H9 (cell line): ENCODE measurements around the gene RNASE9. TPM values are rescaled to one million over a fixed set of nuclear protein-coding genes. Genes with fewer than 3 reads are reported as not detected.

ENCODE experiments used
- DNase-seq: peaks from one replicate; pipeline ENCODE4 v3.0.0-alpha.2; 2017
- H2AFZ ChIP-seq: one replicate; pipeline ENCODE4 v1.6.1; 2013; ENCODE audit warnings: mild to moderate bottlenecking, low read length, control low read depth, moderate library complexity
- H2AK5ac ChIP-seq: 2 replicates; pipeline ENCODE4 v1.6.1; 2013; ENCODE audit warnings: low read length, control low read depth, mixed read lengths; ENCODE audit not compliant: insufficient read length
- H2BK120ac ChIP-seq: one replicate; pipeline ENCODE4 v1.6.1; 2013; ENCODE audit warnings: low read depth, mild to moderate bottlenecking, low read length, control low read depth, inconsistent platforms; ENCODE audit not compliant: poor library complexity, severe bottlenecking
- H2BK12ac ChIP-seq: 2 replicates; pipeline ENCODE4 v1.6.1; 2013; ENCODE audit warnings: low read length, control low read depth, mixed read lengths, low read depth; ENCODE audit not compliant: insufficient read length
- H2BK15ac ChIP-seq: 2 replicates; pipeline ENCODE4 v1.6.1; 2013; ENCODE audit warnings: low read depth, low read length, control low read depth
- H2BK20ac ChIP-seq: one replicate; pipeline ENCODE4 v1.6.1; 2013; ENCODE audit warnings: low read depth, mild to moderate bottlenecking, low read length, control low read depth, inconsistent platforms; ENCODE audit not compliant: poor library complexity, severe bottlenecking
- H2BK5ac ChIP-seq: 2 replicates; pipeline ENCODE4 v1.6.1; 2013; ENCODE audit warnings: low read length, control low read depth, mixed read lengths; ENCODE audit not compliant: insufficient read length
- H3K14ac ChIP-seq: 2 replicates; pipeline ENCODE4 v1.6.1; 2013; ENCODE audit warnings: low read length, control low read depth; ENCODE audit not compliant: insufficient read depth
- H3K18ac ChIP-seq: 2 replicates; pipeline ENCODE4 v1.6.1; 2013; ENCODE audit warnings: low read depth, mild to moderate bottlenecking, mixed read lengths, low read length, control low read depth; ENCODE audit not compliant: insufficient read length
- H3K23ac ChIP-seq: 2 replicates; pipeline ENCODE4 v1.6.1; 2013; ENCODE audit warnings: low read length, control low read depth, mixed read lengths, low read depth; ENCODE audit not compliant: insufficient read length
- H3K23me2 ChIP-seq: 2 replicates; pipeline ENCODE4 v1.6.1; 2013; ENCODE audit warnings: low read depth, mild to moderate bottlenecking, mixed read lengths, low read length, control low read depth; ENCODE audit not compliant: insufficient read length, poor library complexity, severe bottlenecking
- H3K27ac ChIP-seq: 2 replicates; pipeline ENCODE4 v1.5.1; 2013; ENCODE audit warnings: low read length, control low read depth, mixed read lengths, low read depth; ENCODE audit not compliant: insufficient read length
- H3K27me3 ChIP-seq: 2 replicates; pipeline ENCODE4 v1.6.1; 2013; ENCODE audit warnings: low read length, control low read depth, inconsistent platforms; ENCODE audit not compliant: insufficient read depth
- H3K4ac ChIP-seq: 2 replicates; pipeline ENCODE4 v1.6.1; 2013; ENCODE audit warnings: low read depth, mild to moderate bottlenecking, control low read depth, inconsistent platforms, low read length, moderate library complexity
- H3K4me1 ChIP-seq: 2 replicates; pipeline ENCODE4 v1.6.1; 2013; ENCODE audit warnings: low read length, control low read depth, inconsistent platforms; ENCODE audit not compliant: insufficient read depth
- H3K4me2 ChIP-seq: 2 replicates; pipeline ENCODE4 v1.6.1; 2013; ENCODE audit warnings: low read length, control low read depth, mixed read lengths; ENCODE audit not compliant: insufficient read length, insufficient read depth
- H3K56ac ChIP-seq: 2 replicates; pipeline ENCODE4 v1.6.1; 2013; ENCODE audit warnings: low read depth, mild to moderate bottlenecking, mixed read lengths, low read length, control low read depth; ENCODE audit not compliant: insufficient read length
- H3K79me1 ChIP-seq: 2 replicates; pipeline ENCODE4 v1.6.1; 2013; ENCODE audit warnings: low read depth, mild to moderate bottlenecking, moderate library complexity, low read length, control low read depth, inconsistent platforms; ENCODE audit not compliant: insufficient read depth, poor library complexity, severe bottlenecking
- H3K79me2 ChIP-seq: 2 replicates; pipeline ENCODE4 v1.6.1; 2013; ENCODE audit warnings: low read length, control low read depth, inconsistent platforms; ENCODE audit not compliant: insufficient read depth
- H3K9ac ChIP-seq: 2 replicates; pipeline ENCODE4 v1.6.1; 2013; ENCODE audit warnings: low read length, control low read depth, mixed read lengths; ENCODE audit not compliant: insufficient read length; ENCODE audit errors: extremely low read depth
- H3K9me3 ChIP-seq: one replicate; pipeline ENCODE4 v1.6.1; 2013; ENCODE audit warnings: low read depth, low read length, inconsistent platforms; ENCODE audit not compliant: control insufficient read depth
- H3T11ph ChIP-seq: one replicate; pipeline ENCODE4 v1.6.1; 2013; ENCODE audit warnings: mild to moderate bottlenecking, low read length, control low read depth, inconsistent platforms
- H4K20me1 ChIP-seq: one replicate; pipeline ENCODE4 v1.6.1; 2013; ENCODE audit not compliant: control insufficient read depth, insufficient read length, insufficient read depth
- H4K5ac ChIP-seq: 2 replicates; pipeline ENCODE4 v1.6.1; 2013; ENCODE audit warnings: low read depth, mild to moderate bottlenecking, mixed read lengths, low read length, control low read depth; ENCODE audit not compliant: insufficient read length
- H4K8ac ChIP-seq: replicated peaks from 2 replicates; pipeline ENCODE4 v1.6.1; 2013; ENCODE audit warnings: low read length, control low read depth, mixed read lengths, low read depth; ENCODE audit not compliant: insufficient read length
- H4K91ac ChIP-seq: 2 replicates; pipeline ENCODE4 v1.6.1; 2013; ENCODE audit warnings: low read depth, mild to moderate bottlenecking, moderate library complexity, mixed read lengths, low read length, control low read depth; ENCODE audit not compliant: insufficient read length
- H3K27ac Mint-ChIP-seq, 3 experiments: 2 replicates in 2 of 3; 3 replicates in 1 of 3; pipeline ENCODE4 v1.8.0; 2020 to 2021; ENCODE audit warnings: mixed read lengths in 3 of 3, mild to moderate bottlenecking in 1 of 3, moderate library complexity in 1 of 3
- H3K27me3 Mint-ChIP-seq: 2 replicates; pipeline ENCODE4 v1.8.0; 2021; ENCODE audit warnings: low read depth, mild to moderate bottlenecking, moderate library complexity, mixed read lengths
- H3K36me3 Mint-ChIP-seq, 3 experiments: 2 replicates in 2 of 3; 3 replicates in 1 of 3; pipeline ENCODE4 v1.8.0; 2020 to 2021; ENCODE audit warnings: low read depth in 3 of 3, mixed read lengths in 3 of 3; ENCODE audit not compliant: insufficient read depth in 1 of 3
- H3K4me1 Mint-ChIP-seq, 2 experiments: 2 replicates each; pipeline ENCODE4 v1.8.0; 2020; ENCODE audit warnings: mixed read lengths in 2 of 2
- H3K4me3 Mint-ChIP-seq, 2 experiments: 2 replicates in 1 of 2; 3 replicates in 1 of 2; pipeline ENCODE4 v1.8.0; 2020 to 2021; ENCODE audit warnings: mild to moderate bottlenecking in 2 of 2, mixed read lengths in 2 of 2, moderate library complexity in 1 of 2
- H3K9me3 Mint-ChIP-seq, 2 experiments: 2 replicates in 1 of 2; 3 replicates in 1 of 2; pipeline ENCODE4 v1.8.0; 2020; ENCODE audit warnings: mild to moderate bottlenecking in 2 of 2, mixed read lengths in 2 of 2, moderate library complexity in 1 of 2
- CTCF ChIP-seq: fragments of 200-600 bp; sonication (generic); conservative IDR thresholded peaks from 3 replicates; pipeline ENCODE4 v1.8.0; 2021; ENCODE audit warnings: antibody characterized with exemption, mild to moderate bottlenecking
- WGBS: extraction: QIAGEN DNeasy Blood & Tissue Kit; methylation state at CpG from one replicate; pipeline ENCODE4 v1.1.7; 2013; ENCODE audit warnings: missing lambda C conversion rate, low lambda C conversion rate, mixed read lengths; ENCODE audit not compliant: insufficient read length; ENCODE audit errors: extremely low coverage; 5-methylcytosine and 5-hydroxymethylcytosine counted together
- total RNA-seq: library from RNA; stranded (reverse); gene quantifications from 2 replicates; pipeline ENCODE4 v1.2.1, GENCODE V29; 2021

RNASE9 gene
- total RNA-seq, 1 experiment from 2014 or later = not detected

GRCh38 chr14:20609215-20610001 is 48.6 kb upstream of the RNASE9 start:
- H3K79me1 ChIP-seq = no peaks in the 10 kb centered on the region
- H3K56ac ChIP-seq = no peak overlapping the region
- peak; percentile 97 for TF ChIP-seq CTCF
- no peak overlapping the region for H3K27ac Mint-ChIP-seq
- no peak overlapping the region for H2BK5ac ChIP-seq
- no peak overlapping the region for H3K14ac ChIP-seq
- no peak overlapping the region for H3K4ac ChIP-seq
- no peak overlapping the region for H3K4me3 Mint-ChIP-seq
- H3K4me1 ChIP-seq = no peaks in the 10 kb centered on the region; the same call in 1 of the 2 replicates
- H3K23me2 ChIP-seq = peaks cover 5% of the 10 kb centered on the region
- no peaks in the 10 kb centered on the region for H4K20me1 ChIP-seq
- no peaks in the 10 kb centered on the region; a peak in 1 of 5 replicates for H3K9me3 Mint-ChIP-seq
- H4K8ac ChIP-seq = no peak overlapping the region
- H2BK15ac ChIP-seq = no peak overlapping the region
- peak overlapping the region; percentile 67 for H3K9ac ChIP-seq
- no peak overlapping the region for H3K18ac ChIP-seq
- H2BK20ac ChIP-seq = no peak overlapping the region
- H2AK5ac ChIP-seq = no peak overlapping the region
- H3K4me1 Mint-ChIP-seq = peaks cover 8 to 9% of the 10 kb centered on the region in 2 experiments
- H3K27me3 ChIP-seq = no peaks in the 10 kb centered on the region
- H3K79me2 ChIP-seq = no peaks in the 10 kb centered on the region
- no CpG with 5 or more reads among the region's 44 CpGs for WGBS
- H3T11ph ChIP-seq = no peak overlapping the region
- no peak overlapping the region for H4K91ac ChIP-seq
- no peaks in the 10 kb centered on the region for H3K27me3 Mint-ChIP-seq
- no peak overlapping the region for H3K23ac ChIP-seq
- DNase-seq = peak; percentile 82
- H2BK120ac ChIP-seq = no peak overlapping the region
- peak overlapping the region; percentile 37 for H2AFZ ChIP-seq
- H3K27ac ChIP-seq = no peak overlapping the region
- no peaks in the 10 kb centered on the region for H3K36me3 Mint-ChIP-seq
- peak overlapping the region; percentile 85 for H3K4me2 ChIP-seq
- no peak overlapping the region for H4K5ac ChIP-seq
- H2BK12ac ChIP-seq = no peak overlapping the region
- H3K9me3 ChIP-seq = no peaks in the 10 kb centered on the region
